ENCODE measurements around the gene APOA1.

Gene APOA1

DNA sequence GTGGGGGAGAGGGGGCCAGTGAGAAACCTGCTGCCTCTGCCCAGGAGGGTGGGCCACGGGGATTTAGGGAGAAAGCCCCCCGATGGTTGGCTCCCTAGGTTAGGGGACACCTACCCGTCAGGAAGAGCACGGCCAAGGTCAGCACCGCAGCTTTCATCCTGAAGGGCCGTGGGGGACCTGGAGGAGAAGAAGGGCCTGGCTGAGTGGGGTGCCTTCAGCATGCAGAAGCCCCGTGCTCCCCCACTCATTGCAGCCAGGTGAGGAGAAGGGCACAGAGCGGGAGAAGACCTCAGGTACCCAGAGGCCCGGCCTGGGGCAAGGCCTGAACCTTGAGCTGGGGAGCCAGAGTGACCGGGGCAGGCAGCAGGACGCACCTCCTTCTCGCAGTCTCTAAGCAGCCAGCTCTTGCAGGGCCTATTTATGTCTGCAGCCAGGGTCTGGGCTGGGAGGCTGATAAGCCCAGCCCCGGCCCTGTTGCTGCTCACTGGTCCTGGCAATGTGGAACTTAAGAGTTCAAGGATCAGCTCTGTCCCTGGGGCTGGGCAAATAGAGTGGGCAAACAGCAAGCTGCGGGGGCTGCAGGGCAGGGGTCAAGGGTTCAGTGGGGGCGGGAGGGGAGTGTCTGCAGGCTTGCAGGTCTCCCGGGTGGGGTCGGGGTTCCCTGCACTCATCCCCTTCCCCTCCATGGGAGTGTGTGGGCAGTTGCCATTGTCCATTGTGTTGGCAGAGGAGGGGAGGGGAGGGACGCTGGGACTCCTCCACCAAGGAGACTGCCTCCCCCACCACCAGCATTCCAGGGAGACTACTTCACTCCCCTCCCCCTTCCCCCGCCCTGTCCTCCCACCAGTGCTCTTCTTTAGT, at the start of gene APOA1:
APOA1 (minus strand) TSS at position 392 of the 861 bp plus-strand sequence; CDS start at position 157, 235 bp downstream.
- DNase-seq (ENCODE audit: low read depth): no peak

DNA sequence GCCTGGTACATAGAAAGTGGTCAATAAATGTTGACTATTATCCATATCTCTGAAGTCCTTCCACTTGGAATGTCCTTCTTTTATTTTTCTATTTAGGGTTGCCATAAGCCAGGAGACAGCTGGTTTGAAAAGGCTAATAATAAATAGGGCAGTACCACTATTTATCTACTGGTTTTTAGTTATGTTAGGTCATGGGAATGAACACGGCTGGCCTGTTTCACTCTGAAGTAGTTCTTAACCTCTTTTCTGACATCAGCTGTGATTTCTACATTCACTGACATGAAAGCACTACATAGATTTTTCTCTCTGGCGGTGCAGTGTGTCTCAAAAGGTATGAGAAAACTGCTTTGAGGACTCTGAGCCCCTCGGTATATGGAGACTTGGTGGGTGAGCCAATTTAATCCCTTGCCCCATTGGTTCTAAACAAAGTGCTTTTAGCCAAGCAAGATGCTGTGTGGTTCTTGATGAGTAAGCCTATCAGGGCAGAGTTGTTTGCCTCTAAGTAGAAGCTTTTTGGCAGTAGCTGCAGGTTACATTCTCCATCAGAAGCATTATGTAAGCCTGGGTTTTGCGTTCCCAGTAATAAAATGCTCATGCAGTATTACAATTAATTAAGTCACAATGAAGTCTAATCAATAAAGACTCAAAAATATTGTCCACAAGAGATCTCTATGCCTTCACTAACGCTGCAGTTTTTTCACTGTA, 48.7 kb upstream of the APOA1 start:
- DNase-seq (ENCODE audit: low read depth): no peak

DNA sequence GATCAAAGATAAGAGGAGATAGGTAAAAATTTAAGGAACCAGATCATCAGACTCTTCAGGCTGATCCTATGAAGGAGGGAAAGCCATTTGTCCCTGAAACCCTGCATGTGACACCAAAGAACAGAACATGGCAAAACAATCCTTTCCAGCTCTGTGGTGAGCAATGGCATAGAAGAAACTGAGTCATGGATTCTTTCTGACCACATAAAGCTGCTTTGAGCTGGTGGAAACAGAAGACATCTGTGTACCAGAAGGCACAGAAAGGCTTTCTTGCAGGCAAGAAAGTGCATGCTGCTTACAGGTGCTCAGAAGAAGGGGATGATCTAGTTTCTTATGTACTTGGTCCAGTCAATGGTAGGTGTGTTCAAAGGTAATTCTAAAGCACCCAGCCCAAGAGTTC, 45.0 kb upstream of the APOA1 start:
- DNase-seq (ENCODE audit: low read depth): no peak

DNA sequence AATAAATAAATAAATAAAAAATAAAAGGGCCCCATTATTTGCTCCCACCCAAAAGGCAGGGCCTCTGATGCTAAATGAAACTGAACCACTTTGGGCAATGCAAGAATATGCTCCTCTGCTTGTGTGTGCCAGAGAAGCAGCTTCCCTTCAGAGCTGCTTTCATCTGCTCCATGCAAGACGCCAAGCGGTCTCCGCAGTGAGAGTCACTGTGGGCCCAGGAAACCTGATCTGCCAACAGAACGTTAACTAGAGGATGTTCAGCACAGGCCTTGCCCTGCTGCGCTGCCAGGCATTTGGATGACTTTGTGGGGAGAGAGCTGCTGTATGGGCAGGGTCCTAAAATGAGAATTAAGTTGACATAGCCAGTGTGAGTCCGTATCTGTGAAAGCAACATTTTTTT, 43.7 kb upstream of the APOA1 start:
- no peak for DNase-seq (ENCODE audit: low read depth)

DNA sequence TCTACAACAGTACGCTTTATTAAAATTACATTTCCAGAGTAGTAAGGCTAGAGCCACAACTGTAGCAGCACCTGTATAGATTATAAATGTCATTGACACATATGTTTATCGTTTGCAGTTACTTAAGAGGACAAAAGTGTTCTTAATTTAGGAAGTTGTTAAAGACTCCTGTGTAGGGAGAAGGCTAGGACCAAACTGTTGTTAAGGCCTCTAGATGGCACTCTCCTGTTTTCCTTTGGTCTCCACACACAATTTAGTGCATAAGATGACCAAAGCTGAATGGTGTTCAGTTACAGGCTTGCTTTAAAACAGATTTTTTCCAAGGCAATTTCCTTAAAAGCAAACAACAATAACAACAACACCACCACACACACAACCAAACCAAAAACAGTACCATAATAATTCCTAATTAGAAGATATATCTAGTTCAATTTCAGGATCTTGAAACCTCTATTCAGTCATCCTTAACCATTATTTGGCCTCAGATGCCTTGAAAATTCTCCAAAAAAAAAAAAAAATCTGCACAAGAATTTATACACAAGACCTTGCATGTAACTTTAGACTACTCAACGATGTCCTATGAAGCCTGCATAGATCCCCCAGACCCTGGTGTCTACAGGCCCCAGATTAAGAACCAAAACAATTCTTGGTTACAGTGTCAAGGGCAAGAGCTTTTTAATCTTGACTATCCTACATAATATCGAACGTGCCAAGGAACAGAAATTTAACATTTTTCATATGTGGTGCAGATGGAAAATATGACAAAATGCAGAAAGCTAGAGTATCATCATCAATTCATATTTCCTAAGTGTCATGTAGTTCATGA, 42.6 kb upstream of the APOA1 start:
- no peak for DNase-seq (ENCODE audit: low read depth)

GRCh38 chr11:116876656-116877055, 39.2 kb upstream of the APOA1 start:
- no peak for DNase-seq (ENCODE audit: low read depth)

DNA sequence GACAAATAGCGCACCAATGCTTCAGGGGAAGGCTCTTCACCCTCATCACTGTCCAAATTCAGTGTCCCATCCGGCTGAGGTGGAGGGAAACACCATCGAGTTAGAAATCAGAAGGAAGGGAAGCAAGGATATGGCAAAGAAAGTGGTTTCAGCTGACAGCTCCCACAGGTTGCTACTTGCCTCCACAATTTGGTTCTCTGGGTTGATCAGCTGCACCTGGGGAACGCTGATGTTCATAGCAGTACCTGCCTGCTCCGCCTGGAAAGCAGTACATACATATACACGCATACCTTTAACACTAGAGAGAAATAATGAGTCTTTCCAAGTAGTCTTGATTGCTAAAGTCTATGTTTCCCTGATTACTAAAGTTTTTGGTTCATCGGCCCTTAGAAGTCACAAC, 37.8 kb upstream of the APOA1 start:
- DNase-seq (ENCODE audit: low read depth): no peak

GRCh38 chr11:116874251-116874650, 36.8 kb upstream of the APOA1 start:
- DNase-seq (ENCODE audit: low read depth): no peak

GRCh38 chr11:116873381-116873780, 36.0 kb upstream of the APOA1 start:
- DNase-seq (ENCODE audit: low read depth): no peak

DNA sequence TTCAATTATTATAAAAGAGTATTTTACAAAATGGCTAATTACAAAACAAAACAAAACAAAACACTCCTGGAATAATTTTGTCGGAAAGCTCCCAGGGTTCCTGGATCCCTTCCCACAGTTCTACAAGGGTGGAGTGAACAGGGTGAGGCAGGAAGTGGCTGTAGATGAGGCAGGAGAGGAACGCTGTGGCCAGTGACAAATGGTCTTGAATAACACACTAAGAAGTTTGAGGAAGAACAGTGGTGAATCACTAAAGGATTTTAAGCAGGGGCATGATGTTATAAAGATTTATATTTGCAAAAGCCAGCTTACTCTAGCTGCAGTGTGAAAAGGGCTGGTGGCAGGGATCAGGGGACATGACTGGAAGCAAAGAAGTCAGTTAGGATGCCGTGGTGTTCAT, 33.8 kb upstream of the APOA1 start:
- no peak for DNase-seq (ENCODE audit: low read depth)

- DNase-seq (ENCODE audit: low read depth): no peak
Measured at GRCh38 chr11:116870054-116870453, 32.6 kb upstream of the APOA1 start.

DNA sequence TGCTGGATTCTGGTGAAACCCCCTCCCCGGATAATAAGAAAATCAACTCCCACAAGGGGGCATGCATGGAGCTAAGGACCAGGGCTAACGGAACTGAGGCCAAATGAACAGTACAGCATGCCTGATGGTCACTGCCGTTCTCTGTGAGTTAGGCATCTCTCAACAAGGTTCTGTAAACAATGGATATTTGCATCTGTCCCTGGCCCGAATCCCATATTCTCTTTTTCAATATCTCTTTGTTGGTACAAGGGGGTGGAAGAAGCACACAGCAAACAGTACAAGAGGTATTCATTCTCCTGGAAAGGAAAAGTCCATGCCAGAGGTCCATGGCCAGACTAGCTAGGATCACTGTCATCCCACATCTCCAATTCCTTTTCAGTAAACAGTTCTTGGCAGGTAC, 32.2 kb upstream of the APOA1 start:
- no peak for DNase-seq (ENCODE audit: low read depth)

- DNase-seq (ENCODE audit: low read depth): no peak
Measured at GRCh38 chr11:116868066-116868465, 30.6 kb upstream of the APOA1 start.

- DNase-seq (ENCODE audit: low read depth): no peak
Measured at GRCh38 chr11:116867619-116868018, 30.2 kb upstream of the APOA1 start.

DNA sequence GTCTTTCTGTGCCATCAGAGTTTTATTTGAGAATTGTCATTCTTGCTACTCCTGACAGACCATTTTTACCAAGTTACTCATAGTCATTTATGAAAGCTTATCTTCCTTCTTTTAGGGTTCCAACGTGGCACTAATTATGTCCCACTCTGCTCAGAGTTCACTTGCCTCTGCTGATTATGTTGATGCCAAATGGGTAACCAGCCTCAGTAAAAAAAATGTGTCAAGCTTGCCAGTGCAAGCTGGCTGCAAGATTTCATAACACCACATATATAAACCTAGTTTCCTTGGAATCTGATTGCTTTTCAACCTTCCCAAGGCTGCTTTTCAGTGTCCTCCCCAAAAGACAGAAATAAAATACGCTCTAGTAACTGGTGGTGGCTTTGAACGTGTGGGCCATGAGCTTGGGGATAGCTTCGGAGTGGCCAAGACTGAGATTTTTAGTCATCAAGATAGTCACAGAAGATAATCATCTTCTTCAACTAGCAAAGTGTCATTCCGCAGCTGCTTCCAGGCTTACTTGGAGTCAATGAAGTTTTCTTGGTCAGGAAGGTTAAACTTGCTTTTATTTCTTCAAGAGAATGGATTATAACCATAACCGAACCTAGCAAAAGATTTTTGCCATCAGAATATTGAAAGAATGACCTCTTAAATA, 29.5 kb upstream of the APOA1 start:
- no peak for DNase-seq (ENCODE audit: low read depth)

- no peak for DNase-seq (ENCODE audit: low read depth)
Measured at GRCh38 chr11:116865696-116866095, 28.3 kb upstream of the APOA1 start.

- DNase-seq (ENCODE audit: low read depth): no peak
Measured at GRCh38 chr11:116864531-116864930, 27.1 kb upstream of the APOA1 start.

- no peak for DNase-seq (ENCODE audit: low read depth)
Measured at GRCh38 chr11:116862951-116863350, 25.5 kb upstream of the APOA1 start.

- DNase-seq (ENCODE audit: low read depth): no peak
Measured at GRCh38 chr11:116862185-116862584, 24.8 kb upstream of the APOA1 start.

- no peak for DNase-seq (ENCODE audit: low read depth)
Measured at GRCh38 chr11:116861539-116861938, 24.1 kb upstream of the APOA1 start.

- DNase-seq (ENCODE audit: low read depth): no peak
Measured at GRCh38 chr11:116860303-116860702, 22.9 kb upstream of the APOA1 start.

- DNase-seq (ENCODE audit: low read depth): no peak
Measured at GRCh38 chr11:116859175-116859574, 21.8 kb upstream of the APOA1 start.
